NB4 (cell line): ENCODE results near the gene ADPRH.

Source experiments
- DNase-seq: peaks from one replicate; pipeline ENCODE4 v3.0.0; 2010; ENCODE audit warnings: low read depth
- H3K4me3 ChIP-seq: one replicate; pipeline ENCODE4 v1.5.1; 2011; ENCODE audit warnings: mild to moderate bottlenecking, low read depth, low read length, moderate library complexity
- MAX ChIP-seq: IDR thresholded peaks from 2 replicates; pipeline ENCODE4 v1.6.1; 2011; ENCODE audit warnings: low read depth, low read length
- MYC ChIP-seq: IDR thresholded peaks from 2 replicates; pipeline ENCODE4 v1.6.1; 2011; ENCODE audit warnings: low read depth, low read length
- POLR2A ChIP-seq: IDR thresholded peaks from 2 replicates; pipeline ENCODE4 v1.6.1; 2011; ENCODE audit warnings: mild to moderate bottlenecking; ENCODE audit not compliant: insufficient read length; ENCODE audit errors: extremely low read depth
- TF ChIP-seq, protein P1 (sequence below): IDR thresholded peaks from one replicate; pipeline ENCODE4 v1.5.1; 2012; ENCODE audit warnings: low read depth, low read length

Gene ADPRH

DNA sequence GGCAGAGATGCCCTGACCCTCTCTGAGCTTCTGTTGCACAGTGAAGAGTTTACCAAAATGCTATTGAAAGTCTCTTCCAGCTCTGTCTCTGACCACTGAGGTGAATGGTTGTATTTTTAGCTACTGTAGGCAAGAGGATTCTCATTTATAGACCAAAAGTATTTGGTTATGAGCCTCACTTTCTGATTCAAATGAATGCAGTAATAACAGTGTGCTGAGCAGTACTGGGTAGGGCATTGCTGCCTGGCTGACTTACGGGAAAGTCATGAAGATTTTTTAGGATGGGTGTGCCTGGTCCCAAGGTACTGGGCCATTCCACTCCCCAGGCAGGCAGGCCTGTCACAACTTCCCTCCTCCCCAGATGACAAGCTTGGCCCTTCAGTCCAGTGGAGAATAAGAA is 33.9 kb downstream of the ADPRH start:
- no peak overlapping the region for H3K4me3 ChIP-seq
- TF ChIP-seq, protein P1, sequence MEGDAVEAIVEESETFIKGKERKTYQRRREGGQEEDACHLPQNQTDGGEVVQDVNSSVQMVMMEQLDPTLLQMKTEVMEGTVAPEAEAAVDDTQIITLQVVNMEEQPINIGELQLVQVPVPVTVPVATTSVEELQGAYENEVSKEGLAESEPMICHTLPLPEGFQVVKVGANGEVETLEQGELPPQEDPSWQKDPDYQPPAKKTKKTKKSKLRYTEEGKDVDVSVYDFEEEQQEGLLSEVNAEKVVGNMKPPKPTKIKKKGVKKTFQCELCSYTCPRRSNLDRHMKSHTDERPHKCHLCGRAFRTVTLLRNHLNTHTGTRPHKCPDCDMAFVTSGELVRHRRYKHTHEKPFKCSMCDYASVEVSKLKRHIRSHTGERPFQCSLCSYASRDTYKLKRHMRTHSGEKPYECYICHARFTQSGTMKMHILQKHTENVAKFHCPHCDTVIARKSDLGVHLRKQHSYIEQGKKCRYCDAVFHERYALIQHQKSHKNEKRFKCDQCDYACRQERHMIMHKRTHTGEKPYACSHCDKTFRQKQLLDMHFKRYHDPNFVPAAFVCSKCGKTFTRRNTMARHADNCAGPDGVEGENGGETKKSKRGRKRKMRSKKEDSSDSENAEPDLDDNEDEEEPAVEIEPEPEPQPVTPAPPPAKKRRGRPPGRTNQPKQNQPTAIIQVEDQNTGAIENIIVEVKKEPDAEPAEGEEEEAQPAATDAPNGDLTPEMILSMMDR: no peak
- DNase-seq: no peak

DNA sequence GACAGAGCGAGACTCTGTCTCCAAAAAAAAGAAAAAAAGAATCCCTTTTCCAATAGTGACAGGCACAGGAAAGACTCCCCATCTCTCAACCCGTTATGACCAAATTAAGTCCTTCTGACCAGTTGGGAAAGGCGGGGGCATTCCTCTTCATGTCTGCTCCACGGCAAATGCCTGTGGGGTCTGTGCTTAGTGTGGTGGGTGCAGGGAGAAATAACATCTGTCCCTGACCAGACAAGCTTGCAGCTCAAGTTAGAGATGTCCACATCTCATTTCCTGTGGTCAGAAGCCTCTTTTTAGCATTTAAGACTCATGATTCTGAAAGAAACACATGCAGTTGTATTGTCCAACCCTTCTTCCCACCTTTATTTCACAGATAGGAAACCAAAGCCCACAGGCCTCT is 34.6 kb downstream of the ADPRH start:
- no peak overlapping the region for H3K4me3 ChIP-seq
- TF ChIP-seq MAX: no peak
- no peak for TF ChIP-seq MYC
- no peak for TF ChIP-seq POLR2A
- TF ChIP-seq, protein P1: no peak
- DNase-seq: no peak

- no peak for DNase-seq
- TF ChIP-seq, protein P1: no peak
- TF ChIP-seq MAX: no peak
- TF ChIP-seq MYC: no peak
- no peak for TF ChIP-seq POLR2A
- H3K4me3 ChIP-seq: no peak overlapping the region
Observed at GRCh38 chr3:119616056-119616455, 36.8 kb downstream of the ADPRH start.

- no peak for DNase-seq
- H3K4me3 ChIP-seq: no peak overlapping the region
Observed at GRCh38 chr3:119619094-119619493, 39.8 kb downstream of the ADPRH start.

DNA sequence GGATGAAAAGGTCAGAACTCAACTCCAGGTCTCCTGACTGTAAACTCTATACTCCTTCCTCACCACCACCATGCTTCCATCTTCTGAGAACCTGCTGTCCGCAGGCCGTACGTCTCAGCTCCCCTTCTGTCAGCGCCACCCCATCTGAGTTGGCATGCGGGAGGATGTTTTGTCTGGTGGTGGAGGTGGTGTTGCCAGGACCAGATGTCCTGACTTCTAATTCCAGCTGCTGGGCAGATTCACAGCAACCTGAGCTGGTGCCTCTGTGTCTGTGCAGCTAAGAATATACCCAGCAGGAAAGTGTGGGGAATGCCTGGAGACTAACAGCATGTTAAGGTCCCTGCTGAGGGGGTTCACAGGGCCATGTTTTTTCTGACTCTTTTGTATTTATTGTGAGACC is 41.6 kb downstream of the ADPRH start:
- H3K4me3 ChIP-seq: no peak overlapping the region
- DNase-seq: no peak
- TF ChIP-seq, protein P1: no peak
- no peak for TF ChIP-seq POLR2A
- TF ChIP-seq MYC: no peak
- TF ChIP-seq MAX: no peak

More at GRCh38 chr3:119619094-119619493, 39.8 kb downstream of the ADPRH start:
- TF ChIP-seq MAX: no peak
- TF ChIP-seq, protein P1: no peak
- no peak for TF ChIP-seq MYC
- TF ChIP-seq POLR2A: no peak

DNA sequence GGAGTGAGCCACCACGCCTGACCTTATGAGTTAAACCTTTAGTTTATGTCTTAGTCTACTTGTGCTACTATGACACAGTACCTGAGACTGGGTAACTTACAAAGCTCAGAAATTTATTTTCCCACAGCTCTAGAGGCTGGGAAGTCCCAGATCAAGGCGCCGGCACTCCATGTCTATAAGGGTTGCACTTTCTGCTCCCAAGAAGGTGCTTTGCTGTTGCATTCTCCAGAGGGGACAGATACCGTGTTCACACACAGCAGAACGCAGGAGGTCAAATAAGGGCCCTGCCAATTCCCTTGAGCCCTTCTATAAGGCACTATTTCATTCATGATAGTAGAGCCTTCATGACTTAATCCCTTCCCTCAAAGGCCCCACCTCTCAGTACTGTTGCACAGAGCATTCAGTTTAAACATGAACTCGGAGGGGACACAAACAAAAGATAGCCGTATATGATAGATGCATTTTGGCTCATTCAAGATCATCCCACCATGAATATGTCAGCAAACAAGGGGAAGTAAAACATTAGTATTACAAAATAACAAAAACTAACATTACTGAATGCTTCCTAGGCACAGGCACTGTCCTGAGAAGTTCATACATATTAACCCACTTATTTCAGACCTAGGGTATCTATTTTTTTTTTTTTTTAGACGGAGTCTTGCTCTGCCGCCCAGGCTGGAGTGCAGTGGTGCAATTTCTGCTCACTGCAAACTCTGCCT is 44.9 kb downstream of the ADPRH start:
- H3K4me3 ChIP-seq: no peak overlapping the region
- TF ChIP-seq MAX: no peak
- no peak for TF ChIP-seq POLR2A
- DNase-seq: no peak
